ENCODE measurements around the gene PCSK5. TPM values are rescaled to one million over a fixed set of nuclear protein-coding genes. Genes with fewer than 3 reads are reported as not detected.

PCSK5 gene
- total RNA-seq, 1 experiment from 2014 or later: 6.9 TPM

- peaks cover 10% of the 10 kb centered on the region in 2 experiments for H3K4me1 ChIP-seq (ENCODE audit: control insufficient read depth in 1 of 2, insufficient read depth in 2 of 2, low read length in 2 of 2)
- H3K9ac ChIP-seq (ENCODE audit: low read length): no peak overlapping the region
- H3K79me2 ChIP-seq (ENCODE audit: insufficient read depth, low read length): no peaks in the 10 kb centered on the region
- no peaks in the 10 kb centered on the region for H4K20me1 ChIP-seq (ENCODE audit: insufficient read depth)
- DNase-seq (ENCODE audit: low read depth, low spot score) (no peak), ATAC-seq (no peak)
- intact Hi-C loops (cut with micrococcal nuclease): no loop called here
- BruUV-seq (replicated peaks): no TSS peak
- no peak overlapping the region for H3K4me3 ChIP-seq (replicated peaks in 1 of 2; ENCODE audit: low read depth in 1 of 2, low read length in 2 of 2)
- RAD21 ChIA-PET (ENCODE audit: low non-redundant PET in 1 of 2, low total read pairs in 2 of 2, uncharacterized antibody in 2 of 2, unreplicated experiment in 2 of 2): no interaction called here
- no peak overlapping the region for H3K27ac ChIP-seq (ENCODE audit: low read depth, low read length)
- POLR2A ChIA-PET: no interaction called here
- no peaks in the 10 kb centered on the region for H3K36me3 ChIP-seq (ENCODE audit: control insufficient read depth in 1 of 2, insufficient read depth in 2 of 2, low read length in 2 of 2)
- H3K27me3 ChIP-seq (ENCODE audit: insufficient read depth, low read length): no peaks in the 10 kb centered on the region
- TF ChIP-seq CTCF (IDR thresholded peaks at IDR 0.05 in 2 of 3, conservative IDR thresholded peaks at IDR 0.05 in 1 of 3; ENCODE audit: borderline replicate concordance in 1 of 3, insufficient read depth in 1 of 3, low read depth in 2 of 3, low read length in 2 of 3) (no peak), CEBPB (IDR thresholded peaks at IDR 0.05; ENCODE audit: low read depth) (no peak)
- no peaks in the 10 kb centered on the region; the same call in 1 of the 2 replicates for H3K9me2 ChIP-seq (ENCODE audit: insufficient read depth)
- no peak overlapping the region for H2AFZ ChIP-seq (ENCODE audit: low read depth, low read length, poor library complexity, severe bottlenecking)
- CTCF ChIA-PET: no interaction called here
- no peaks in the 10 kb centered on the region for H3K9me3 ChIP-seq (ENCODE audit: control insufficient read depth in 1 of 2, insufficient read depth in 1 of 2, low read depth in 1 of 2, low read length in 2 of 2)
- H3K4me2 ChIP-seq (ENCODE audit: low read length): no peak overlapping the region
Observed at GRCh38 chr9:76138360-76138759, 247.9 kb downstream of the PCSK5 start.

GRCh38 chr9:76143834-76144233, 253.4 kb downstream of the PCSK5 start:
- POLR2A ChIA-PET: no interaction called here
- DNase-seq (ENCODE audit: low read depth, low spot score) (no peak), ATAC-seq (no peak)
- no peak overlapping the region for H3K4me2 ChIP-seq (ENCODE audit: low read length)
- no peaks in the 10 kb centered on the region for H3K79me2 ChIP-seq (ENCODE audit: insufficient read depth, low read length)
- intact Hi-C loops (cut with micrococcal nuclease): no loop called here
- RAD21 ChIA-PET (ENCODE audit: low non-redundant PET in 1 of 2, low total read pairs in 2 of 2, uncharacterized antibody in 2 of 2, unreplicated experiment in 2 of 2): no interaction called here
- H3K4me3 ChIP-seq (replicated peaks in 1 of 2; ENCODE audit: low read depth in 1 of 2, low read length in 2 of 2): no peak overlapping the region
- no peaks in the 10 kb centered on the region for H3K9me3 ChIP-seq (ENCODE audit: control insufficient read depth in 1 of 2, insufficient read depth in 1 of 2, low read depth in 1 of 2, low read length in 2 of 2)
- H3K36me3 ChIP-seq (ENCODE audit: control insufficient read depth in 1 of 2, insufficient read depth in 2 of 2, low read length in 2 of 2): no peaks in the 10 kb centered on the region
- BruUV-seq (replicated peaks): no TSS peak
- CTCF ChIA-PET: no interaction called here
- no peaks in the 10 kb centered on the region for H3K27me3 ChIP-seq (ENCODE audit: insufficient read depth, low read length)
- H4K20me1 ChIP-seq (ENCODE audit: insufficient read depth): no peaks in the 10 kb centered on the region
- no peak overlapping the region for H2AFZ ChIP-seq (ENCODE audit: low read depth, low read length, poor library complexity, severe bottlenecking)
- no peak overlapping the region for H3K27ac ChIP-seq (ENCODE audit: low read depth, low read length)
- no peaks in the 10 kb centered on the region; the same call in 1 of the 2 replicates for H3K9me2 ChIP-seq (ENCODE audit: insufficient read depth)
- TF ChIP-seq EZH2 (IDR thresholded peaks at IDR 0.05): no peak
- no peak overlapping the region for H3K9ac ChIP-seq (ENCODE audit: low read length)
- no peaks in the 10 kb centered on the region for H3K4me1 ChIP-seq (ENCODE audit: control insufficient read depth in 1 of 2, insufficient read depth in 2 of 2, low read length in 2 of 2)
